HEK293 (cell line): ENCODE data around the gene CMIP.

Experiments used
- CTCF ChIA-PET: fragments of 350-600 bp; formaldehyde crosslinking; extraction: SDS; loops from one replicate; lab custom pipeline; 2021; ENCODE audit warnings: antibody characterized with exemption; lab: Yijun Ruan, JAX
- POLR2A ChIA-PET: fragments of 300-600 bp; formaldehyde crosslinking; extraction: SDS; loops from one replicate; lab custom pipeline; 2020; ENCODE audit warnings: antibody characterized with exemption, inconsistent platforms; lab: Yijun Ruan, JAX
- H3K27ac ChIP-seq: fragments of 200-500 bp; sonication (Bioruptor generic); 2 replicates; pipeline ENCODE4 v1.5.1; 2014; ENCODE audit warnings: low read depth, low read length, control low read depth, inconsistent platforms; ENCODE audit errors: extremely low read depth
- H3K36me3 ChIP-seq, 2 experiments: fragments of 200-500 bp in 1 of 2; sonication (Bioruptor generic) in 1 of 2; 1 replicate in 1 of 2; 2 replicates in 1 of 2; pipeline ENCODE4 v1.5.1; 2014 to 2017; ENCODE audit warnings: inconsistent platforms in 2 of 2, low read length in 2 of 2; ENCODE audit not compliant: control insufficient read depth in 2 of 2, insufficient read depth in 1 of 2
- H3K4me1 ChIP-seq: fragments of 200-500 bp; sonication (Bioruptor generic); 2 replicates; pipeline ENCODE4 v1.5.1; 2014; ENCODE audit warnings: mild to moderate bottlenecking, low read length, inconsistent platforms; ENCODE audit not compliant: control insufficient read depth, insufficient read depth
- H3K4me3 ChIP-seq: 2 replicates; pipeline ENCODE4 v1.5.1; 2011; ENCODE audit warnings: low read depth, mild to moderate bottlenecking, control low read depth, low read length, moderate library complexity
- H3K9me3 ChIP-seq: fragments of 200-500 bp; sonication (Bioruptor generic); 2 replicates; pipeline ENCODE4 v1.5.1; 2014; ENCODE audit warnings: low read depth, low read length, inconsistent platforms; ENCODE audit not compliant: control insufficient read depth, insufficient read depth
- GLI2 ChIP-seq: fragments of 450-650 bp; formaldehyde crosslinking; IDR thresholded peaks from 2 replicates; pipeline ENCODE4; 2017; ENCODE audit warnings: missing biosample characterization, missing genetic modification characterization, low read depth, borderline replicate concordance
- GLI4 ChIP-seq: fragments of 450-650 bp; formaldehyde crosslinking; IDR thresholded peaks from 2 replicates; pipeline ENCODE4 v1.5.1; 2016; ENCODE audit warnings: missing biosample characterization, missing genetic modification characterization
- GLIS1 ChIP-seq: fragments of 450-650 bp; formaldehyde crosslinking; IDR thresholded peaks from 2 replicates; pipeline ENCODE4 v1.5.1; 2016; ENCODE audit warnings: missing biosample characterization, missing genetic modification characterization
- GLIS2 ChIP-seq: fragments of 450-650 bp; formaldehyde crosslinking; IDR thresholded peaks from 2 replicates; pipeline ENCODE4 v1.5.1; 2016; ENCODE audit warnings: missing biosample characterization, missing genetic modification characterization
- MEIS1 ChIP-seq: sonication (generic); formaldehyde crosslinking; IDR thresholded peaks from 2 replicates; pipeline ENCODE4 v1.8.1; 2022; ENCODE audit warnings: missing genetic modification reagents, mild to moderate bottlenecking, borderline replicate concordance
- MYNN ChIP-seq: fragments of 450-650 bp; formaldehyde crosslinking; IDR thresholded peaks from 2 replicates; pipeline ENCODE4 v1.5.1; 2016; ENCODE audit warnings: missing biosample characterization, missing genetic modification characterization, borderline replicate concordance
- OVOL3 ChIP-seq: fragments of 450-650 bp; formaldehyde crosslinking; IDR thresholded peaks from 2 replicates; pipeline ENCODE4 v1.5.1; 2016; ENCODE audit warnings: missing biosample characterization, missing genetic modification characterization
- PRDM1 ChIP-seq: fragments of 450-650 bp; formaldehyde crosslinking; IDR thresholded peaks from 2 replicates; pipeline ENCODE4; 2016; ENCODE audit warnings: missing biosample characterization, missing genetic modification characterization
- RBAK ChIP-seq: fragments of 450-650 bp; formaldehyde crosslinking; IDR thresholded peaks from 2 replicates; pipeline ENCODE4 v1.5.1; 2016; ENCODE audit warnings: missing biosample characterization, missing genetic modification characterization
- SCRT2 ChIP-seq: fragments of 450-650 bp; formaldehyde crosslinking; IDR thresholded peaks from 2 replicates; pipeline ENCODE4 v1.5.1; 2016; ENCODE audit warnings: missing biosample characterization, missing genetic modification characterization
- TSHZ1 ChIP-seq: fragments of 450-650 bp; formaldehyde crosslinking; IDR thresholded peaks from 2 replicates; pipeline ENCODE4 v1.5.1; 2016; ENCODE audit warnings: missing biosample characterization, missing genetic modification characterization, borderline replicate concordance
- ZBTB17 ChIP-seq: fragments of 450-650 bp; formaldehyde crosslinking; IDR thresholded peaks from 2 replicates; pipeline ENCODE4 v1.5.1; 2016; ENCODE audit warnings: missing biosample characterization, missing genetic modification characterization
- ZIC2 ChIP-seq: fragments of 450-650 bp; formaldehyde crosslinking; IDR thresholded peaks from 2 replicates; pipeline ENCODE4 v1.5.1; 2016; ENCODE audit warnings: missing biosample characterization, missing genetic modification characterization
- ZNF121 ChIP-seq: fragments of 450-650 bp; formaldehyde crosslinking; IDR thresholded peaks from 2 replicates; pipeline ENCODE4 v1.5.1; 2016; ENCODE audit warnings: missing biosample characterization, missing genetic modification characterization
- ZNF140 ChIP-seq: fragments of 450-650 bp; formaldehyde crosslinking; IDR thresholded peaks from 2 replicates; pipeline ENCODE4 v1.5.1; 2016; ENCODE audit warnings: missing biosample characterization, missing genetic modification characterization
- ZNF266 ChIP-seq: fragments of 450-650 bp; formaldehyde crosslinking; IDR thresholded peaks from 2 replicates; pipeline ENCODE4 v1.5.1; 2016; ENCODE audit warnings: missing biosample characterization, missing genetic modification characterization, low read depth
- ZNF335 ChIP-seq: fragments of 450-650 bp; formaldehyde crosslinking; conservative IDR thresholded peaks from 2 replicates; pipeline ENCODE4 v1.5.1; 2016; ENCODE audit warnings: missing biosample characterization, missing genetic modification characterization
- ZNF341 ChIP-seq: fragments of 450-650 bp; formaldehyde crosslinking; IDR thresholded peaks from 2 replicates; pipeline ENCODE4; 2016; ENCODE audit warnings: low read depth, missing biosample characterization, missing genetic modification characterization
- ZNF366 ChIP-seq: fragments of 450-650 bp; formaldehyde crosslinking; conservative IDR thresholded peaks from 2 replicates; pipeline ENCODE4 v1.5.1; 2016; ENCODE audit warnings: missing biosample characterization, missing genetic modification characterization
- ZNF514 ChIP-seq: fragments of 450-650 bp; formaldehyde crosslinking; IDR thresholded peaks from 2 replicates; pipeline ENCODE4 v1.5.1; 2016; ENCODE audit warnings: missing biosample characterization, missing genetic modification characterization
- ZNF529 ChIP-seq: fragments of 450-650 bp; formaldehyde crosslinking; IDR thresholded peaks from 2 replicates; pipeline ENCODE4 v1.5.1; 2017; ENCODE audit warnings: missing genetic modification characterization, missing biosample characterization; ENCODE audit not compliant: insufficient replicate concordance
- ZNF571 ChIP-seq: fragments of 450-650 bp; formaldehyde crosslinking; IDR thresholded peaks from 2 replicates; pipeline ENCODE4 v1.5.0; 2017; ENCODE audit warnings: missing biosample characterization, missing genetic modification characterization
- ZNF600 ChIP-seq: fragments of 450-650 bp; formaldehyde crosslinking; IDR thresholded peaks from 2 replicates; pipeline ENCODE4 v1.5.1; 2016; ENCODE audit warnings: missing biosample characterization, missing genetic modification characterization
- ZNF623 ChIP-seq: fragments of 450-650 bp; formaldehyde crosslinking; IDR thresholded peaks from 2 replicates; pipeline ENCODE4 v1.5.1; 2016; ENCODE audit warnings: missing biosample characterization, missing genetic modification characterization
- ZNF654 ChIP-seq: fragments of 450-650 bp; formaldehyde crosslinking; IDR thresholded peaks from 2 replicates; pipeline ENCODE4 v1.5.1; 2016; ENCODE audit warnings: low read depth, missing biosample characterization, missing genetic modification characterization
- ZNF658 ChIP-seq: fragments of 450-650 bp; formaldehyde crosslinking; IDR thresholded peaks from 2 replicates; pipeline ENCODE4; 2016; ENCODE audit warnings: missing biosample characterization, missing genetic modification characterization
- ZXDB ChIP-seq: fragments of 450-650 bp; formaldehyde crosslinking; IDR thresholded peaks from 2 replicates; pipeline ENCODE4 v1.5.1; 2016; ENCODE audit warnings: missing biosample characterization, missing genetic modification characterization

Gene CMIP

GRCh38 chr16:81445966-81446906 is 1.6 kb downstream of the CMIP start:
- H3K27ac ChIP-seq = no peak overlapping the region; the same call in 1 of the 2 replicates
- POLR2A ChIA-PET = interaction anchor here (0.6 to 0.7 kb wide), 2 partner anchors 9 to 246 kb away, joined by 3 to 8 read pairs; no protein-coding TSS in a partner anchor

GRCh38 chr16:81446907-81447268 is 2.3 kb downstream of the CMIP start:
- no peaks in the 10 kb centered on the region for H3K9me3 ChIP-seq
- H3K4me1 ChIP-seq = peaks cover 18% of the 10 kb centered on the region
- no peaks in the 10 kb centered on the region for H3K36me3 ChIP-seq
- peak overlapping the region; percentile 65 for H3K4me3 ChIP-seq
- no peak for TF ChIP-seq ZNF266
- no peak for TF ChIP-seq GLI4 (tag by site-specific recombination)
- TF ChIP-seq ZNF140 = no peak
- no peak for TF ChIP-seq ZNF623 (tag by site-specific recombination)
- TF ChIP-seq ZNF571 = no peak
- TF ChIP-seq ZNF529 (tag by site-specific recombination) = no peak
- no peak for TF ChIP-seq MEIS1 (CRISPR knock-in tag)
- TF ChIP-seq ZNF514 (tag by site-specific recombination) = no peak
- TF ChIP-seq GLIS2 (tag by site-specific recombination) = no peak
- no peak for TF ChIP-seq ZNF654 (tag by site-specific recombination)
- no peak for TF ChIP-seq GLIS1 (tag by site-specific recombination)
- TF ChIP-seq ZNF341 (tag by site-specific recombination) = no peak
- no peak for TF ChIP-seq SCRT2 (tag by site-specific recombination)
- no peak for TF ChIP-seq RBAK (tag by site-specific recombination)
- no peak for TF ChIP-seq PRDM1 (tag by site-specific recombination)
- TF ChIP-seq, all 188 proteins: peak for 0
- ChIA-PET CTCF (no interaction called here), POLR2A (interaction anchor here (0.7 kb wide), 1 partner anchor 10 kb away, joined by 3 read pairs; no protein-coding TSS in a partner anchor)
- H3K27ac ChIP-seq = no peak overlapping the region

More at GRCh38 chr16:81445966-81446906, 1.6 kb downstream of the CMIP start:
- Histone ChIP-seq H3K4me3 (peak overlapping the region; percentile 65), H3K9me3 (no peaks in the 10 kb centered on the region), H3K36me3 (no peaks in the 10 kb centered on the region)
- CTCF ChIA-PET = interaction anchor here (0.6 kb wide), 2 partner anchors 8 to 427 kb away, joined by 3 read pairs; no protein-coding TSS in a partner anchor
- peak; percentile 49; the same call in 1 of the 2 replicates for TF ChIP-seq ZNF600
- TF ChIP-seq ZBTB17 (tag by site-specific recombination) = no peak
- TF ChIP-seq ZNF341 (tag by site-specific recombination) = peak; percentile 84
- TF ChIP-seq ZNF366 (tag by site-specific recombination) = no peak
- TF ChIP-seq ZNF140 = no peak
- TF ChIP-seq ZNF335 (tag by site-specific recombination) = peak; percentile 99
- peak; percentile 79 for TF ChIP-seq MYNN (tag by site-specific recombination)
- TF ChIP-seq ZNF658 = no peak
- TF ChIP-seq ZNF121 (tag by site-specific recombination) = 0 out of 2 replicates have a peak, but pooled peaks have one; percentile 9
- TF ChIP-seq, all 188 proteins: peak for 5
- H3K4me1 ChIP-seq = peaks cover 18% of the 10 kb centered on the region

GRCh38 chr16:81447383-81448101 is 2.9 kb downstream of the CMIP start:
- H3K4me3 ChIP-seq = no peak overlapping the region
- CTCF ChIA-PET = interaction anchor here (0.6 kb wide), 1 partner anchor 41 kb away, joined by 3 read pairs; no protein-coding TSS in a partner anchor
- H3K9me3 ChIP-seq = no peaks in the 10 kb centered on the region
- no peaks in the 10 kb centered on the region for H3K36me3 ChIP-seq
- H3K4me1 ChIP-seq = peaks cover 18% of the 10 kb centered on the region
- POLR2A ChIA-PET = no interaction called here
- H3K27ac ChIP-seq = no peak overlapping the region
- TF ChIP-seq ZIC2 (tag by site-specific recombination) = peak; percentile 98
- peak; percentile 93 for TF ChIP-seq ZXDB (tag by site-specific recombination)
- TF ChIP-seq ZNF571 = no peak
- no peak for TF ChIP-seq TSHZ1 (tag by site-specific recombination)
- 0 out of 2 replicates have a peak, but pooled peaks have one; percentile 23 for TF ChIP-seq OVOL3 (tag by site-specific recombination)
- no peak for TF ChIP-seq GLI2
